Inferior parietal cortex (tissue), 1 donor: Measurements from ENCODE around the gene GGA2.
"Not testable (repeated sequence)": the region's sequence is repeated elsewhere in the genome, so short reads cannot be mapped to it uniquely, and the experiment has no call there.

Experiments used
- DNase-seq: peaks from one replicate; pipeline ENCODE4 v3.0.0-alpha.2; 2016; ENCODE audit errors: extremely low spot score

GGA2 gene

DNA sequence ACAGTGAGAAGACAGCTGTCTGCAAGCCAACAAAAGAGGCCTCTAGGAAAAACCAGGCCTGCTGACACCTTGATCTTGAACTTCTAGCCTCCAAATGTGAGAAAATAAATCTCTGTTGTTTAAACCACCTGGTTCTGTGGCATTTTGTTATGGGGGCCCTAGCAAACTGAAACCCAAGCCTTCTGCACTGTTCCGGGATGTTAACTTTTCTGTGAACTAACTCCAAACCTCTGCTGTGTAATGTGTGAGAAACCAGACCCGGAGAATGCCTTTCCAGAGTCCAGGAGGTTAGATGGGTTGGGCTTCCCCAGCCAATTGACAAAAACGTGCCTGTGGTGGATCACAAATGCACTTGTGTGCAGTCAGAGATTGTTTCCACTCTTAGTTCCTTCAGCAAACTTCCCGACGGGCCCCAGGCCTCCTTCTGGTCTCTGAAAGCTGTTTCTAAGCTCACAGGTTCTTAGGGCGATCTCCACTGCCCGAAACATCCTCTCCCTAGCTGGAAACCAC lies 13.6 kb upstream of the GGA2 start:
- no peak for DNase-seq

DNA sequence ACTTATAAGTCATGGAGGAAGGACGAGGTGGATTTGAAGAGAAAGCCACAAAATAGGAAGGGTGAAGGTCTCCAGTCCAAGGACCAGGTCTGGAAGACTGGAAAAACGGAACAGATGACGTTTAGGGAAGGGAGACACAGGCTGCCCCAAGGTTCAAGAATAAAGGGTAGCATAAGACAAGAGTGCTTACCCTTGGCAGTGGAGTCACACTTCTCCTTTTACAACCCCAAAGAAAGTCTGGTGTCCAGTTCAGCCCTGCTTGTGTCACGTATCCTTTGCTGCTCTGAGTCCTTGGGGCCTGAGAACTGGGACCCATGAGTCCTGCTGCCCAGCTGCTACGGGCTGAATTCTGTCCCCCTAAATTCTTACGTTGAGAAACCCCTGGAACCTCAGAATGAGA lies 13.0 kb upstream of the GGA2 start:
- no peak for DNase-seq

DNA sequence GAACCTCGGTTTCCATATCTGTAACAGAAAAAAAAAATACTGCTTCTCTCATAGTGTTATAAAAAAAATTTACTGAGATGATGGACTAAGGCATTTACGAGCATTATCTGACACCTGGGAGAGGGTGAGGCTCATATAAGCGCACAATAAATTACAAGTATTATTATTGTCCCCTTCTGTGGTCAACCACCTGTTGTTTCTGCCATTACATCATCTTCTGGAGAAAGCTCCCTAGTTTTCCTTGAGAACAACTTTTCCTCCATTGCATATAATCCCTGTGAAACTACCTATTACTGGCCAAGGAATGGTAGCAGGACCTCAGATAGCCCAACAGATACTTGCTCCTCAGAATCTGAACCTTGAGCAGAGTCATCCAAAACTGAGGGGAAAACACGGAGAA lies 11.7 kb upstream of the GGA2 start:
- no peak for DNase-seq

GRCh38 chr16:23521037-23521743 lies 10.9 kb upstream of the GGA2 start:
- no peak for DNase-seq

DNA sequence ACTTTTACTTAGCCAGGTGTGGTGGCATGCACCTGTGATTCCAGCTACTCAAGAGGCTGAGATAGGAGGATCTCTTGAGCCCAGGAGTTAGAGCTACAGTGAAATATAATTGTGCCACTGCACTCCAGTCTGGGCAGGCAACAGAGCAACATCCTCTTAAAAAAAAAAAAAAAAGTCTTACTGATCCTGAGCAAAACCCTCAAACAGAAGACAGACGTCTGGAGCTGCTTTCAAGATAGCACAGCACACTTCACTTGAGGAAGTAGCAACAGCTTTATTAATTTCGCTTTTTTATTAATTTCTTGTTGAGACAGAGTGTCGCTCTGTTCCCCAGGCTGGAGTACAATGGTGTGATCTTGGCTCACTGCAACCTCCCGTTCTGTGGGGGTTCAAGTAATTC lies 10.2 kb upstream of the GGA2 start:
- DNase-seq: no peak

GRCh38 chr16:23519282-23519681 lies 9.0 kb upstream of the GGA2 start:
- DNase-seq: no peak

DNA sequence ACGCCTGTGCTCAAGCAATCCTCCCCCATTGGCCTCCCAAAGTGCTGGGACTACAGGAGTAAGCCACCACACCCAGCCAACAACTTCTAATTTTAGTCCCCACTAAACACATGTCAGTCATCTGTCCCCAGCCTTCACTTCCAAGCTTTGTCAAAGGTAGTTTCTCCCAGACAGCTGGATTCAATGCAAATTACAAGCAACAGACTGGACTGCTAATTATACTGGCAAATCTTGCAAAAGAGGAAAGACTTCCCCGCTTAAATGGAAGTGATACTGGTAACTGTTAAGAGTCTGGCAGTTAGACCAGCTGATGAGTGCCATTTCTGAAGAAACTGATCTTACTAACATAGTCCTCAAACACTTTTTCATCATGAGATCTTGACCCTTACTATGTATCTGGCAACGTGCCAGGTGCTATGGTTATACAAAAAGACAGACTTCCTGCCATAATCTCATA lies 8.2 kb upstream of the GGA2 start:
- DNase-seq: no peak

DNA sequence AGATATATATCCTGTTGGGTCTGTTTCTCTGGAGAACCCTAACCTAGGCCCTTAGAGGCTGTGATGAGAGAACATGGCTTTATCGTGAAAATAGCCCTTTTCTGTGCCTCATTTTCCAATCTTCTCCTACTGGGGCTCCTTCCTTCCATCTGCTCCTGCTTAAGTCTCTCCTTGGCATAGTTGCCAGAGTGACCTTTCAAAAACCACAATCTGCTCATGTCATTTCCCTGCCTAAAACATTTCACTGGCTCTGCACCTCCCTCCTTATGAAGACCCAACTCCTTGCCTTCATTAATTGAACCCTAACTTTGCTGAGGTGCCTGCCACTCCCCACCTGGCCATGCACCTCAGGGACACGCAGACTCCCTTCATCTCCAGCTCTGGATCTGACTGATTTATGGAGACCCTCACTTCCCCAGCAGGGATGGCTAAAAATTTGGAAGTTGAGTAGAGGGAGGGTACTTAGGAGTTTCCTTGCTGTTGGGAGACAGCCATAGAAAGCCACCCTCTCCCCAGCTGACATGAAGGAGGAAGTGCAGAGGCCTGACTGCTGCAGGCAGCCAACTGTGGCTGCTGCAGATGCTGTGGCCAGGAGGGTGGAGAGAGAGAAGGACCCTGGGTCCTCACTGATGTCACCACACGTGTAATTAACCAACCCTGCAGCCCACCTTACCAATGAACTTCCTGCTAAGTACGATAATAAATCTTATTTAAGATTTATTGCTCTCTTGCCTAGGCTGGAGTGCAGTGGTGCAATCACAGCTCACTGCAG lies 6.3 kb upstream of the GGA2 start:
- DNase-seq: no peak

- DNase-seq: no peak
Measured at GRCh38 chr16:23515881-23516280, 5.6 kb upstream of the GGA2 start.

- DNase-seq: no peak
Measured at GRCh38 chr16:23514381-23515152, 4.3 kb upstream of the GGA2 start.

DNA sequence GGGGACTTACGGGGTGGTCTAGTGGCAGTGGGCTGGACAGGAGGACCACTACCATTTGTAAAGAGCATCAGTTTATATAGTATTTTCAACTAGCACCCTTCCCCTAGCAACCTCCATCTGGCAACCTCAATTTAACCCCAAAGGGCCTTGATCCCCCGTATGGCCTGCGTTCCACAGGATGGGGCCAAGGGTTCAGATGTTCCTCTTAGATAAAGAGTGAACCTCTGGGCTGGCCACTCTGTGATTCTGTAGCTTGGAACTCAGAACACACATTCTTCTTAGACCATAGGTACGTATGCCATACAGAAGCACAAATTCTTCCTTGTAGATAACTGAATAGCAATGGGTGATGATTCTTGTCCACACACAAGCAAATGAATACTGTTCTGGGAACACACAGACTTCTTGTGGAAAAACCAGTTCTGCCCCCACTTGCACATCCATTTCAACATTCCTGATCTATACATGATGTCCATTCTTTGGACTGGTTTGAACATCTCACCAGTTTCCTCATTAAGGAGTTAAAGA lies 1.9 kb upstream of the GGA2 start:
- no peak for DNase-seq

DNA sequence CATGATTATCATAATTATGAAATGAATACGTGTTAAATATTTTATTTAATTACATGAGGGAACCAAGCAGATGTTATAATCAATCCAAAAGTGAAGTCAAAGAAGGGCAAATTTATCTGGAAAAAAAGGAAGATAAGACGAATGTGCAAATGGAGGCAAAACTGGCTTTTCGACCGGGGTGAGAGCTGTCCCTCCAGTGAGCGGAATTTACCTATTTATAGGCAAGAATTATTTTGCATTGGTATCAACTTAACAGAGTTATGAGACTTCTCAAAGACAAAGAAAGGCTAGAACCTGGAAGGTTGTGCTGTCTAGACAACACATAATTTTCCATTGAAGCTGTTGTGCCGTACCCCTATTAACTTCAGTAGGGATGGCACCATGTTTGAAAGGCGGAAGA lies 1.4 kb upstream of the GGA2 start:
- DNase-seq: no peak

DNA sequence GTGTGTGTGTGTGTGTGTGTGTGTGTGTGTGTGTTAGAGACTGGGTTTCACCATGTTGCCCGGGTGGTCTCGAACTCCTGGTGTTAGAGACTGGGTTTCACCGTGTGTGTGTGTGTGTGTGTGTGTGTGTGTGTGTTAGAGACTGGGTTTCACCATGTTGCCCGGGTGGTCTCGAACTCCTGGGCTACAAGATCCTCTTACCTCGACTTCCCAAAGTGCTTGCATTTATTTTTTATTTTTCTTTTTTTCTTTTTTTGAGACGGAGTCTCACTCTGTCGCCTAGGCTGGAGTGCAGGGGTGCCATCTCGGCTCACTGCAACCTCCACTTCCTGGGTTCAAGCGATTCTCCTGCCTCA lies 599 bp upstream of the GGA2 start:
- DNase-seq: not testable (repeated sequence)

GRCh38 chr16:23509782-23510163 lies 521 bp downstream of the GGA2 start:
- no peak for DNase-seq

DNA sequence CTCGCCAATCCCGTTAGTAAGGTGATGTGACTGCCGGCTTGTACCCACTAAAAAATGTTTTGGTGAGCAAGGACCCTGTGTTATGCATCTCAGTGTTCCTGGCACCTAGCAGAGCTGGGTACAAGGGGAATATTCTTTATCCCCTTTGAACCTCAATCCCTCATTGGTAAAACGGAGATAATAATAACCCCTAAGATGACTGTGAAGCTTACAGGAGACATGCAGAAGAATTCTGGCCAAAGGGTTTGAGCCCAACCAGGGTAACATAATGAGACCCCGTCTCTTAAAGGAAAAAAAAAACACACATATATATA lies 896 bp downstream of the GGA2 start:
- no peak for DNase-seq

DNA sequence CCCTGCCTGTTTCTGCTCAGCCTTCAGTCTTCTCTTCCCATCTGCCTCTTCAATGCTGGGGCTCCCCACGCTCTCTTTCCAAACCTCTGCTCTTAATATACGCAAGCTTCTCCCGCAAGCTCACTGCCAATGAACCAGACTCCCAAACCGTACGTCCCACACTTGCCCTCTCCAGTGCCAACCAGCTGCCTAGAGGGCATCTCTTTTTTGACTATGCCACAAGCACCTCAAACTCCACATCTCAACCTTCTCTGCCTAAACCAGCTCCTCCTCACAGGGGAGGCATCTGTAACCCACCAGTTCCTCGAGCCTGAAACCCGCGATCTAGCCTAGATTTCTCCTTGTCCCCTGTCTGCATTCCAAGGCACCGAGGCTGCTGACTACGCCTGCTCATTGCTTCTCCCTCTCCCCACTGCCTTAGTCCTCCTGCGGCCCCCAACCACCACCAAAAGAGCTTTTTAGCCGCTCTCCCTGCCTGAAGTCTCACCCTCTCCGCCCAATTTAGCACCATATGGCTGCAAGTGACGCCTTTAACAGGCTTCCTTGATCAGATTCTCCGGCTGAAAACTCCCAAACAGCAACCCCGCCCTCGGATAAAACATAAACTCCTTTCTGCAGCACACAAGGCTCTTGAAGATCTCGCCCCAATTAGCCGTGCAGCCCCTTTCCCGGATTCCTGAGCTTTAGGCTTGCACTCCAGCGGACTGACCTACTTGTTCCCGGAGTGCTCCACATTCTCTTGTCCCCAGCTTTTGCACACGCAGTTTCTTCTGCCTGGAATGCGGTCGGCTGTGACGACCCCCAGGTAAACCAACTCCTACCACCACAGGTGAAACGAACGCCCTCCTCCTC lies 1.5 kb downstream of the GGA2 start:
- DNase-seq: peak; percentile 43

- no peak for DNase-seq
Measured at GRCh38 chr16:23506606-23506994, 3.7 kb downstream of the GGA2 start.

DNA sequence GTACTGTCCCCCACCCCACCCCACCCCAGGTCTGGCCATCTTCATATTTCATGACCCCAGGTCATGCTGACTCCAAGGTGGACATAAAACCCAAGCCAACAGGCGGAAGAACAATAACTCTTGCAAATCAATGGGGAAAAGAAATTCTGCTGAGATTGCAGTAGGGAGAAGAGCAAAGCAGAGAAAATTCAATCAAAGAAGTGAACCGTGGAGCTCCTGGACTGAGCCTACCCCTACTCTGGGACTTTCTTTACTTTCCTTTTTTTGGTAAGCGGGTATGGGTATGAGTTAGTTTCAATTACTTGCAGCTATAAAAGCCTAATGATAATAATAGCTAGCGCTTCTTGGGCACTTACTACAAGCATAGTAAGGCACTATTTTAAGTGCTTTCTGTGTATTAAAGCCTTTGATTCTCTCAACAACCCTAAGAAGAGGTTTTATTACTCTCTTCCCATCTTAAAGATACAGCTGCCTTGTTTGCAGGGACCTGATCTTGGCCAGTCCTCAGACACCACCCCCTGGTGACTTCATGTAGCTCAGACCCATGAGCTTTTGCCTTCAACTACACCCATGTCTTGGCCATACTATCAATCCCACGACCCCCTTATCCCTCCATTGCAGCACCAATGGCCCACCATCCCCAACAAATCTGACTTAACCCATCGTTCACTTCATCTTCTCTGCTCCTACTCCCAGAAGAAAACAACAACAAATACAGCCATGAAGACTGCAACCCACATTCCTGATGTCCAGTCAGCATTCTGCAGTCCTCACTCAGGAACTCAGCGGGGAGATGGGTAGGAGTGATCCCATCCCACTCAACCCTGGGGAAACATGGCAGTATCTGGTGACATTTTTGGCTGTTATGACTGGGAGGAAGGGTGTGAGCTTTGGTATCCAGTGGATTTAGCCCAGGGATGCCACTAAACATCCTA lies 4.4 kb downstream of the GGA2 start:
- no peak for DNase-seq

- no peak for DNase-seq
Measured at GRCh38 chr16:23505180-23505665, 5.1 kb downstream of the GGA2 start.

DNA sequence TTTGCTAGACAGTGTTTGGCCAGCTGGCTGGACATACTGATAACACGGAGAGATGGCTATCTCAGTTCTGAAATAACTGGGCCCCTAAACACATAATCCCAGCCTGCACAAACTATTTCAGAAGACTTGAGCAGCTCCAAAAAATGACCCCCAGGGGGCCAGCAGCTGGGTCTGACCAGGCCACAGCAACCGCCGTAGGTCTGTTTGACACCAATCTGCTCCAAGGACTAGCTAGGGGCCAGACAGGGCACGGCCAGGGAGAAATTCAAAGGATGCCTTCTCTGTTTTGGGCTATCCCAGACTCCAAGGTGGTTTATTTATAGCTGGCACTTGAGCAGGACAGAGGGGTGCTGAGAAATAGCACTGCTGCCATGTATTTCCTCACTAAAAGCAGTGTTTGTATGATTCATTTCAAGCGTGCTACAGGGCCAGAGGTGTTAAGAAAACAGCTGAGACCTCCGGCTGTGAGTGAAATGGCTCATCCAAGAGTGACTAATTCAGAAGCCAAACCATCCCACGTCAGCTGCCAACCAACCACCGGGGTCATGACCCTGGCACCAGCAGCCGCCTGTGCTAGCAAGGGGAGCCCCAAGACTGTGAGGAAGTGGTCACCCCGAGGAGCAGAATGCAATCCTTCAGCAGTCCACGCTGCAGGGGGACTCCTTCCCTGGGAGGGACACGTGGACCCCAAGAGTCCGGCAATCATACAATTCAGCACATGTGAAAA lies 5.7 kb downstream of the GGA2 start:
- no peak for DNase-seq
